Measurements from ENCODE around the gene MCF2L2. TPM values are rescaled to one million over a fixed set of nuclear protein-coding genes. Genes with fewer than 3 reads are reported as not detected.

MCF2L2 gene
- total and polyA plus RNA-seq, 9 donors, result 0.12 to 2.2 (median 0.61) TPM

- Histone ChIP-seq H3K4me3 (no peak overlapping the region), H3K36me3 (no peaks in the 10 kb centered on the region), H3K9me3 (no peaks in the 10 kb centered on the region), H3K27me3 (no peaks in the 10 kb centered on the region), H3K27ac (no peak overlapping the region), H3K4me1 (ENCODE audit: insufficient read depth) (no peaks in the 10 kb centered on the region)
- no peak for DNase-seq
- 88 to 94% (median 94%) methylated on average over 4 of the region's 4 CpGs for WGBS, 3 donors
- intact Hi-C loops (cut with DNase I), result no loop called here
- TF ChIP-seq CTCF (IDR thresholded peaks at IDR 0.05), result no peak
- TF ChIP-seq POLR2A (IDR thresholded peaks at IDR 0.05), result no peak
- no peak for TF ChIP-seq EP300 (IDR thresholded peaks at IDR 0.05)
Measured at GRCh38 chr3:183313351-183313750, 115.1 kb downstream of the MCF2L2 start.

GRCh38 chr3:183312433-183312832 lies 116.0 kb downstream of the MCF2L2 start:
- no peaks in the 10 kb centered on the region for H3K9me3 ChIP-seq
- H3K27ac ChIP-seq, result no peak overlapping the region
- H3K27me3 ChIP-seq, result no peaks in the 10 kb centered on the region
- no peak overlapping the region for H3K4me3 ChIP-seq
- H3K36me3 ChIP-seq, result no peaks in the 10 kb centered on the region
- 68 to 72% (median 70%) methylated on average over 2 of the region's 2 CpGs for WGBS, 3 donors
- H3K4me1 ChIP-seq (ENCODE audit: insufficient read depth), result no peaks in the 10 kb centered on the region
- DNase-seq, result no peak
- TF ChIP-seq EP300 (IDR thresholded peaks at IDR 0.05) (no peak), POLR2A (IDR thresholded peaks at IDR 0.05) (no peak), CTCF (IDR thresholded peaks at IDR 0.05) (no peak)
- intact Hi-C loops (cut with DNase I), result no loop called here

- Histone ChIP-seq H3K4me1 (ENCODE audit: insufficient read depth) (no peaks in the 10 kb centered on the region), H3K4me3 (no peak overlapping the region), H3K9me3 (no peaks in the 10 kb centered on the region), H3K36me3 (no peaks in the 10 kb centered on the region), H3K27ac (no peak overlapping the region), H3K27me3 (no peaks in the 10 kb centered on the region)
- DNase-seq, result no peak
- 90 to 95% (median 92%) methylated on average over 3 of the region's 3 CpGs for whole genome bisulfite sequencing, 3 donors
- TF ChIP-seq CTCF (IDR thresholded peaks at IDR 0.05) (no peak), POLR2A (IDR thresholded peaks at IDR 0.05) (no peak), EP300 (IDR thresholded peaks at IDR 0.05) (no peak)
- intact Hi-C loops (cut with DNase I), result no loop called here
Measured at GRCh38 chr3:183310936-183311335, 117.5 kb downstream of the MCF2L2 start.

DNA sequence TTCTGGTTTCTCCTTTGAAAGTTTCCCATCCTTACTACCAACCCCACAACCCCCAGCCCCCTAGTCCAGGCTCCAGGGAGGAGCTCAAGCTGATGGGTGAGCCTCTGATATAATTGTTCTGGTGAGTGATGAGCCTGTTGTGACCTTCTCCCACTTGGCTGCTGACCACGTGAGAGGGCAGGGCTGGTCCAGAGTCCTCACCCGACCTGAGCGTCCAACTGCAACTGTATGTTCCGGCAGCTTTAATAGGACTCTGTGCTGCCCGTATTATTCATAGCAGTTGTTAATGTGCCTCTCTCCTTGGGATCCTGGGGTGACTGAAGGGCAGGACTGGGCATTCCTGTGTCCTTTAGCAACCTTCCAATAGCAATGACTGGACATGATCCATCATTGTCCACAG lies 119.1 kb downstream of the MCF2L2 start:
- TF ChIP-seq CTCF (IDR thresholded peaks at IDR 0.05), result no peak
- TF ChIP-seq POLR2A (IDR thresholded peaks at IDR 0.05), result no peak
- no peak for TF ChIP-seq EP300 (IDR thresholded peaks at IDR 0.05)
- WGBS, 3 donors, result 61 to 69% (median 64%) methylated on average over 5 of the region's 5 CpGs
- Histone ChIP-seq H3K36me3 (no peaks in the 10 kb centered on the region), H3K4me1 (ENCODE audit: insufficient read depth) (no peaks in the 10 kb centered on the region), H3K27me3 (no peaks in the 10 kb centered on the region), H3K4me3 (no peak overlapping the region), H3K27ac (no peak overlapping the region), H3K9me3 (no peaks in the 10 kb centered on the region)
- intact Hi-C loops (cut with DNase I), result no loop called here
- no peak for DNase-seq

DNA sequence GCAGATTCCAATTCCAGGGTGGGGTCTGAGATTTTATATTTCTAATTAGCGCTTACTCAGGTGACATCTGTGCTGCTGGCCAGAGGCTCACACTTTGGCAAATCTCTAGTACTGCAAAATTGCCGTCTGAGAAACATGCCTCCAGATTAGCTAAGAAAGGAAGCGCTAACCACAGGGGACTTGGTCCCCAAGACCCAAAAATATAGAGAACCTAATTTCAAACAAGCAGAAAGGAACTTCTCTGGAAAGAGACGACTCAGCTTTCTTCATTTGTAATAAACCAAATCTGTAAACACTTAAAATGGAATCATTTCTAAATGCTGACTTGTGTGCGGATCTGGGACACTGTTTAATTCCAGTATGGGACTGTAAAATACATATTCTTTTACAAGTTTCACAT lies 119.7 kb downstream of the MCF2L2 start:
- 75 to 93% (median 87%) methylated on average over 5 of the region's 5 CpGs for WGBS, 3 donors
- intact Hi-C loops (cut with DNase I), result no loop called here
- no peaks in the 10 kb centered on the region for H3K4me1 ChIP-seq (ENCODE audit: insufficient read depth)
- no peaks in the 10 kb centered on the region for H3K9me3 ChIP-seq
- no peak overlapping the region for H3K4me3 ChIP-seq
- no peaks in the 10 kb centered on the region for H3K36me3 ChIP-seq
- no peak for DNase-seq
- TF ChIP-seq CTCF (IDR thresholded peaks at IDR 0.05) (no peak), EP300 (IDR thresholded peaks at IDR 0.05) (no peak)
- no peak overlapping the region for H3K27ac ChIP-seq
- no peaks in the 10 kb centered on the region for H3K27me3 ChIP-seq
